Stimulated activated CD4-positive, alpha-beta T cell treated with anti-CD3 and anti-CD28 coated beads, Interleukin-15, amount 100 ng/mL, for 1 hour (primary cell): ENCODE results near the gene MXRA8.

ENCODE experiments used
- DNase-seq, 2 donors: peaks; one replicate each; pipeline ENCODE4 v3.0.0-alpha.2; 2020; ENCODE audit warnings: low read depth in 1 of 2, low spot score in 1 of 2

MXRA8 gene

DNA sequence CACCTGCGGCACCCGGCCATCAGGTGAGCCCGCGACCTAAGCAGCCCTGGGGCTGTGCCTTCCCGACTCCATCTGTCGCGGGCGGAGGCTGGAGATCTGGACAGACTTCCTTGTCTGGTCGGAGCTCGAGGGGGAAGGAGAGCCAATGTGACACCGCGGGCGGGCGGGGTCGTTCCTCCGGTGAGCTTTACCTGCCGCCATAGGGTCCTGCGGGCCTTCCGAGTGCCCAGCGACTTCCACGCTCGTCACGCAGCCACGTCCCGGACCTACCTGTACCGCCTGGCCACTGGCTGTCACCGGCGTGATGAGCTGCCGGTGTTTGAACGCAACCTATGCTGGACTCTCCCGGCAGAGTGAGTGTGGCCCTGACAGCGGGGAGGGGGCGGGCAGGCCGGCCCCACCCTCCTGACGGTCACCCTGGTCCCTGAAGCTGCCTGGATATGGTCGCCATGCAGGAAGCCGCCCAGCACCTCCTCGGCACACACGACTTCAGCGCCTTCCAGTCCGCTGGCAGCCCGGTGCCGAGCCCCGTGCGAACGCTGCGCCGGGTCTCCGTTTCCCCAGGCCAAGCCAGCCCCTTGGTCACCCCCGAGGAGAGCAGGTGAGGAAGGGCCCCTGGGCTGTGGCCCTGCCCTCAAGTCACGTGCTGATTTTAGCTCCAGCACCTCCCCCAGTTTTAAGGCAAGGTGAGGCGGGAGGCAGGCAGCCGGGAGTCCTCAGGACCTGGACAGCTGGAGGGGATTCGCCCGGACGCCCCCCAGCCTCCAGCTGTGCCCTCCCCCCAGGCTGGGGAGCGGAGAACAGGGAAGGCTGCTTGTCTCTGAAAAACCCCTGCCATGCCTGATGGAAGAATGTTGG lies 48.9 kb downstream of the MXRA8 start:
- DNase-seq, result no peak

DNA sequence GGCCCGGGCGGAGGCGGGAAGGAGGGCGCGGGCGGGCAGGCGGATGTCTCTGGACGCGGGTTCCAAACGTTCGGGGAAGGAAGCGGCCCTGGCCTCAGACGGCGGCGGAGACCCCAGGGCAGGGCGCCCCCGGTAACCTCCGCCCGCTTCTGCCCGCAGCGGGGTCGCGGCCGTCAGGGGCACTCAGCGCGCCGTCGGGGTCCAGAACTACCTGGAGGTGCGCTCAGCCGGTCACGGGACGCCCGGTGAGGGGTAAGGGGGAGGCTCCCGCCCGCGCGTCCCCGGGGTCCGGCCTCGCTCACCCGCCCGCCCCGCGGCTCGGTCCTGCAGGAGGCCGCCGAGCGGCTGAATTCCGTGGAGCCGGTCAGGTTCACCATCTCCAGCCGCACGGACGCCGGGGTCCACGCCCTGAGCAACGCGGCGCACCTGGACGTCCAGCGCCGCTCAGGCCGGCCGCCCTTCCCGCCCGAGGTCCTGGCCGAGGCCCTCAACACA lies 49.6 kb downstream of the MXRA8 start:
- no peak for DNase-seq

DNA sequence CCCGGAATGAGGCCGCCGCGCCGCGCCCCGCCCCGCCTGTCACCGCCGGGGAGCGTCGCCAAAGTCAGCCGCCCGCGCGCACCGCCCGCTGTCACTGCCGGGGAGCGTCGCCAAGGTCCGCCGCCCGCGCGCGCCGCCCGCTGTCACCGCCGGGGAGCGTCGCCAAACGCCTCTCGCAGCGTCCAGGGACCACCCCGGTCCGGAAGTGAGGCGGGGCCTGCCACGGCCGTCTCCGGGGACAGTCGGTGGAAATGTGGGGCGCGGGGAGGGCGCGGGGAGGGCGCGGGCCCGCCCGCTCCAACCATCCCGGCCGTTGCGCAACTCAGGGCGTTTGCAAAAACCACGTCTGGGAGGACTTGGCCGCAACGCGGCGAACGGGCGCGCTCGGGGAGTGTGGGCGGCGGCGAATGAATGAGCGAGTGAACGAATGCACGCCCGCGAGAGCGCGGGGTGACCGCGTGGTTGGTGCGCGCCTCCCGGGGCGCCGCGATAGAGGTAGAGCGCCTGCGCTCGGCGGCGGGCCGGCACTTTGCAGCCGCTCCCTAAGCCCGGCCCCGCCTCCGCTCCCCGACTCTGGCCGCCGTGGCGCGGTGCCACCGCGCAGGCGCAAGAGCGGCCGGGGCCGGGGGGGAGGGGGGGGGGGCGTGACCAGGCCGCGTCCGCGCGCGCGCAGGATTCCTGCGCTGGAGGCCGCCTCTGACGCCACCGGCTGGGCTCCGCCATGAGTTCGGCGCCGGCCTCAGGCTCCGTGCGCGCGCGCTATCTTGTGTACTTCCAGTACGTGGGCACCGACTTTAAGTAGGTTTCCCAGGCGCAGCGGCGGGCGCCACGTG lies 50.2 kb downstream of the MXRA8 start, which contains the start of the genes ACAP3 and PUSL1:
Gene ACAP3 (minus strand): TSS at position 8 of the 833 bp plus-strand sequence. CDS start 115 bp downstream, outside the sequence.
Gene PUSL1 (plus strand): TSS at position 675 of the 833 bp plus-strand sequence. CDS start 47 bp downstream, at position 722.
- DNase-seq, result peak; percentile 82 to 83

DNA sequence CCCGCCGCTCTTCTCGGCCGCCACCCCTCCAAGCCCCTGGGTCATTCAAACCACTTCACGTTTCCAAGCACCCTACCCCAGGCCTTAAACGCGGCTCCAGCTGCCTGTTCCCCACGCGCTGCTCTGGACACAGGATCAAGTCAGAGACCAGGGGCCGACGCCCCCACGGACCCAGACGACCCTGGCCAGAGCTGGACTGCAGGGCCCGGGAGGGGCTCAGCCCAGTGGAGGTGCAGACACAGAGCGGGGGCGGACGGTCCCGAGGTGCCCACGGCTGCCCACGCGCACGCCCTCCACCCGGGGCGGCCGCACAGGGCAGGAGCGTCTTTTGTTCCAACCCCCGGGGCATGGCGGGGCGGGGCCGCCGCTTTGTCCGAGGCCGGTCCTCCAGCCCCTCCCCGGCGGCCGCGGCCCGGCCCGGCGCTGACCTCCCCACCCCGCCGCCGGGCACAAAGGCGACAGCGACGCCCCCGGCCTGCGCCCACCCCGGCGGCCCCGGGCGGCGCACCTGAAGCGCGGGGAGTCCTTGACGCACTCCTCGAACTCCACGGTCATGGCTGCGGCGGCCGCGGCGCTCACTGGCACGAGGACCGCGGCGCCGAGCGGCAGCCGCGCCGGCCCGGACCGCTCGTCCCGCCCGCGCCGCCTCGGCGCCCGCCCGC lies 51.0 kb downstream of the MXRA8 start:
- DNase-seq, result no peak

DNA sequence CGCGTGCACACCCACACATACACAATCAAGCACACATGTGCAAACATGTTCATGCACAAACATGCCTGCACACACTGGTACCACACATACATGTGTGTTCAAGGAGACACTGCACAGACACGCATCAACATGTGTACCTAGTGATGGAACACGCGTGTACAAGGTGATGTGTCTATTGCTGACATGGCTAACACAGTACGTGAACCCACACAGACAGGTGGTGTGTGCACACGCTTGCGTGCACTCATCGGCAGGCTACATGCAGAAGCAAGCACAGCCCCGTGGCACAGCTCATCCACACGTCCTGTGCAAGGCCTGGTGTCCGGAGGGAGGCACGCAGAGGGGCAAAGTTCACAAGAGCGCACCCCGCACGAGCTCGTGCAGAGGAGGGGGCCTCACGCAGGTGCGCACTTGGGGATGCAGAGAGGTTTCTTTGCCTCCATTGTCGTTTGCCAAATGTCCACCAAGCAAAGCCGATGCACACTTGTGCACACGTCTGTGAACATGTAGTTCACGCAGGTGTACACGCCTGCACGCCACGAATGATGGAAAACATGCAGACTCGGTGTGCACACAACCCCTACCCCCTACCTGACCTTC lies 51.6 kb downstream of the MXRA8 start:
- DNase-seq, result no peak

DNA sequence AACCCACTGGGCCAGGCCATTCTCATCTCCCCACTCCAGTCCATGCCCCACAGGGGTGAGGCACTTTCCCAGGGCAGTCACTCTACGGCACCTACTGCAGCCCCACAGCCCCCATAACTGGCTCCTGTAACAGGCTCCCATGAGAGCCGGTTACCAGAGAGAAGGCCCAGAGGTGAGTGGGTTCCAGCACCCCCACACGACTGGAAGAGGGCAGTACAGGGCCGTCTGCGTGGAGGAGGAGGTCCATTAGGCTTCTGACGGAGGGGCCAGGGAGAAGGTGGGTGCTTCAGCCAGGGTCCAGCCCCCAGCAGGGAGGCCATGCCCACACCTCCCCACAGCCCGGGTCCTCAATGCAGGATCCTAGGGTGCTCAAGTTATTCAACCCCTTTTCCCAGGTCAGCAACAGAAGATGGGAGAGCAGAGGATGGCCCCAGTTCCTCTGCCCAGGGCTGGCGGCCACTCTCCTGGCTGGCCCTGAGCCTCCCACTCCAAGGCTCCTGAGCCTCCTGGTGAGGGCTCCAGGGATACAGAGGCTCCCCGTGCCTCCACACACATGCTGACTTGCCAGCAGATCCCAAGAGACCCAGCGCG lies 52.2 kb downstream of the MXRA8 start:
- no peak for DNase-seq

DNA sequence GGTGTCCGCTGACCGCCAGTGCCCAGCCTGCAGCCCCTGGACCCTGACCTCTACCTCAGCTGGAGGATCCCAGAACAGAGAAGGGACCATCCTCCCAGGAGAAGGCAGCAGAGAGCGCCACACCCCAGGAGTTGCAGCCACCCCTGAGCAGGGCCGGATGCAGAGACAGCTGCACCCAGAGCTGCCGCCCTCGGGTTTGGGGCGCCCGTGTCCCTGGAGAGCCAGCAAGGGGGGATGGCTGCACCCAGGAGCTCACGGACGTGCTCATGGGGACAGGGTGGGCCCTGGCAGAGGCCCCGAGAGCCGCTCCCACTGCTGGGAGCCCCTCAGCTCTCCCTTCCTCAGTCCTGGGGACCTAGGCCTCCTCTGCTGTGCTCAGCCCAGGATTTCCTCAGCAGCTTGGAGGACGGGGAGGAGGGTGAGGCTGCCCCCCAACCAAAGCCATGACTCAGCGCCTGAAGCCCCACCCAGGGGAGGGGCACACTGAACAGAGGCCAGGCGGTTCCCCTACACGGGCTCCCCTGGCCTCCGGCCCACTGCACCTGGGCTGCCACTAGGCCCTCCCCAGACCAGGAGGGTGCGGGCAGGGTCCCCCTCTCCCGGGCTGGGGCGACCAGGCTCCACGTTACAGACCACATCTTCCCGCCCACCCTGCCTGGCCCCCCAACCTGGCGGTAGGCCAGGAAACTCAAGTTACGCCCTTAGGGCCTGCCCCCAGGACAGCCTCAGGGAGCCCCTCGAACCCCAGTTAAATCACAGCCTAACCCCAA lies 52.9 kb downstream of the MXRA8 start:
- DNase-seq, result peak; percentile 51 to 55

DNA sequence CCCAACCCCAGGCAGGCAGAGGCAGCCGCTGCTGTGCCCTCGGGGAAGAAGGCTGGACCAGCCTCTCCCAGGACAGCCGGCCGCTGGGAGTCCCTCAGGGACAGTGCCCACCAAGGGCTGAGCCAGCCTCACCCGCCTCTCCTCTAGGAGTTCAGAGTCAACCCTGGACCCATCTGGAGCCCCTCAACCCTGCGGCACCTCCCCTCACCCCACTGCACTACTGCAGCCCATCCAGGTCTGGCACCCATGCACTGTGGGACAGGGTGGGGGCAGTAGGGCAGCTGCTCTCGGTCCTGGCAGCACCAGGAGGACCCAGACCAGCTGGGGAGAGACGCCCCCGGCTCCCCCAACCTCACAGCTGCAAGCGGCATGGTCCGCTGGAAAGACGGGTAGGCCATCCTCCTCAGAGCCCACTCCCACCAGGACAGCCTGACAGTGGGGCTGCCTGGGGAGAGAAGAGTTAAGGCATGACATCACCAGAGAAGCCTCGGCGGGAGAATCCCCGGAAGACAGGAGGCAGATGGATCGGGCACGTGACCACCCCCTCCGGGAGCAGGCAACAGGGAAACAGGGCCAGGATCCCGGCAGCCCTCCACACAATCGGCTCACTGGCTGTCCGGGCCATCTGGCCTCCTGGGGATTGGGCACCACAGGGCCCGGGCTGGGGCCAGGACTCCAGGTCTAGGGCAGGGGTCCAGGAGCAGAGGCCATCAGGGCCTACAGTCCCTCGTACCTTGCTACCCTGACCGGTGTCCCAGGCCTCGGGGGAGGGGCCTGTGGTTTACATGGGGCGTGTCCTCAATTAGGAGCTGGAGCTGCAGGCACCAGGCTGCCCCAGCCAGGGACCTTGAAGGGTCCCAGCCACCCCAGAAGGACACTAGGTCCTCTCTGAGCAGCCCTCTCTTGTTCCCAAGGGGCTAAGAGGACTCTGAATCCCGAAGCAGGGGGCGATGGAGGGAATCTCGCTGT lies 53.7 kb downstream of the MXRA8 start:
- no peak for DNase-seq

DNA sequence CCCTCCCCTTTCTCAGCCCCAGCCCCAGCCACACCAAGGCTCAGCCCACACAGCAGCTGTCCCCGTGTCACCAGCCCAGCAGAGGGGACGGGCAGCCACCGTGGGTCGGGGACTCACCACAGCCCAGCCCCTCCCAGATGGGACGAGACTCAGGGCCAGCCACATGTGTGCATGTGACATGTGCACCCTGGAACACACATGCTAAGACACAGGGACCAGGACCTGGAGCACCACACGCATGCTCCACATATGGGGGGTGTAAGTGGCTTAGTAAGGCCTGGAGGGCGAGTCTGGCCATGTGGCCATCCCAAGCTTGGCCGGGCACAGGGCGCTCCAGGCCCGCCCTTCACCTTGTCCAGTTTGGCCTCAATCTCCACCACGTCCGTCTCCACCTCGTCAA lies 54.6 kb downstream of the MXRA8 start:
- DNase-seq, result no peak

DNA sequence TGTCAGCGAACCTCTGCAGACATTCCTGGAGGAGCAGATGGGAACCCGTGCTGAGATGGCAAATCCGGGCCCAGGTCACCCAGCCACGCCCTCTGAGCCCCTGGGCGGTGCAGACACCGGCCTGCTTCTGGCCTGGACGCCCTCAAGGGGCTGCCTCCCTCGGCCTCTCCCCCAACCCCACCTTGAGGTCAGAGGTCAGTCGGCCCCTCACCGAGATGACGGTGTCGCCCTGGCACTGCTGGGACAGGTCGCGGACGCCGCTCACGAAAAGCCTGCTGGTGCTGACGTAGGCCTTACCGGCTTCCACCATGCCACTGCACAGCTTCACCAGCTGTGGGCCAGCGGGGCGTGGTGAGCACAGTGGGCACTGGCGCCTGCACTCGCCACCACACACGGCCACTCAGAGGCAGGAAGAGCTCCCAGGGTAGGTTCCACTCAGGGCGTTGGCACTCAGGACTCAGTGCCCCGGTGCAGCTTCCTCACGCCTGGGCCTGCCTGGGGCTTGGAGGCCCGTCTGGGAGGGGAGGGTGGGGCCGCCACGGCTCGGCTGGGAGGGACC lies 55.3 kb downstream of the MXRA8 start:
- DNase-seq, result no peak
